HL-60 (cell line): ENCODE measurements around the gene TP53I11.

ENCODE experiments used
- GABPA ChIP-seq: IDR thresholded peaks from 2 replicates; pipeline ENCODE4 v1.6.1; 2012; ENCODE audit warnings: low read depth
- POLR2AphosphoS5 ChIP-seq: IDR thresholded peaks from 2 replicates; pipeline ENCODE4 v1.6.1; 2012; ENCODE audit warnings: low read depth
- SPI1 ChIP-seq: IDR thresholded peaks from 2 replicates; pipeline ENCODE4 v1.6.1; 2012; ENCODE audit warnings: low read depth, mild to moderate bottlenecking, borderline replicate concordance
- TF ChIP-seq, protein P1 (sequence below): IDR thresholded peaks from one replicate; pipeline ENCODE4 v1.5.1; 2011; ENCODE audit warnings: low read length, control low read depth, inconsistent platforms; ENCODE audit not compliant: insufficient read depth

DNA sequence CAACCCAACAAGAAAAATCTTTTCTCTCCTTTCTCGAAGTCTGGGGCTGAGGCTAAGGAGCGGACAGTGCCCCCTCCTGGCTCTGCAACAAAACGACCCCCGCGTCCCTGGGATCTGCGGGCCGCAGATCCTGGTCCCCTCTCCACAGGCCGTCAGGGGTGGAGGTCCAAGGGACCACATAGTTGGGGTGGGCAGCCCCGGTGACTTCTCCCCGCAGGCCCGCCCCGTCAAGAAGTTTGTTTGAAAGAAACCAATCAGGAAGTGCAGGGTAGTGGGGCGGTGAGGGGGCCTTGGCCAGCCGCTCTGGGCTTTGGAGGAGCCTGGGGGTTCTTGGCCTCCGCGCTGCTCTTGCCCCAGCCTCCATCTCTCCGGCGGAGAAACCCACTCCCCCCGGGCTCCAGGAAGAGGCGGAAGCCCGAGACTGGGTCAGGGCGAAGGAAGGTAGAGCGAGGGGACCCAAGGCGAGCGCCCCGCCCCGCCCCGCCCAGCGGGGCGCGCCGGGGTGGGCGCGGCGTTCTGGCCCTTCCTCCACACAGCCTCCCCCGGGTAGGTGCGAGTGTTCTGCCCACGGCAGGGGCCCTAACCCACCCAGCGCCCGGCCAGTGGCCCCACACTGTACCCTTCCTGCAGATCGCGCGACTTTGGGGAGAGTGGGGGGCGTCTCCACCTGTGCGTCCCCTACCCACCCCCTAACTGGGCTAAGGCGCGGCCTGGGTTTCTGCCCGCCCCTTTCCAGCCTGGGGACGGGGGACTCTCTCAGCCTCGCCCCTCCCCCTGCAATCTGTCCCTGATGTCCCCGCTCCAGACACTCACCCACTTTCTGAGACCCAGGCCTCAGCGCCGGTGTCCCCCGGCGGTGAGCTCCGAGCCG is 1.3 kb downstream of the TP53I11 start:
- TF ChIP-seq, protein P1, sequence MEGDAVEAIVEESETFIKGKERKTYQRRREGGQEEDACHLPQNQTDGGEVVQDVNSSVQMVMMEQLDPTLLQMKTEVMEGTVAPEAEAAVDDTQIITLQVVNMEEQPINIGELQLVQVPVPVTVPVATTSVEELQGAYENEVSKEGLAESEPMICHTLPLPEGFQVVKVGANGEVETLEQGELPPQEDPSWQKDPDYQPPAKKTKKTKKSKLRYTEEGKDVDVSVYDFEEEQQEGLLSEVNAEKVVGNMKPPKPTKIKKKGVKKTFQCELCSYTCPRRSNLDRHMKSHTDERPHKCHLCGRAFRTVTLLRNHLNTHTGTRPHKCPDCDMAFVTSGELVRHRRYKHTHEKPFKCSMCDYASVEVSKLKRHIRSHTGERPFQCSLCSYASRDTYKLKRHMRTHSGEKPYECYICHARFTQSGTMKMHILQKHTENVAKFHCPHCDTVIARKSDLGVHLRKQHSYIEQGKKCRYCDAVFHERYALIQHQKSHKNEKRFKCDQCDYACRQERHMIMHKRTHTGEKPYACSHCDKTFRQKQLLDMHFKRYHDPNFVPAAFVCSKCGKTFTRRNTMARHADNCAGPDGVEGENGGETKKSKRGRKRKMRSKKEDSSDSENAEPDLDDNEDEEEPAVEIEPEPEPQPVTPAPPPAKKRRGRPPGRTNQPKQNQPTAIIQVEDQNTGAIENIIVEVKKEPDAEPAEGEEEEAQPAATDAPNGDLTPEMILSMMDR: peak; percentile 31
- no peak for TF ChIP-seq GABPA
- TF ChIP-seq POLR2AphosphoS5: no peak
- no peak for TF ChIP-seq SPI1
